ENCODE data around the gene PKN3. TPM values are rescaled to one million over a fixed set of nuclear protein-coding genes. Genes with fewer than 3 reads are reported as not detected.

The PKN3 gene
- total and polyA plus RNA-seq, 2 donors (not counting 1 experiment from before 2014, with no cell fraction given) = 1.4 to 3.7 TPM

DNA sequence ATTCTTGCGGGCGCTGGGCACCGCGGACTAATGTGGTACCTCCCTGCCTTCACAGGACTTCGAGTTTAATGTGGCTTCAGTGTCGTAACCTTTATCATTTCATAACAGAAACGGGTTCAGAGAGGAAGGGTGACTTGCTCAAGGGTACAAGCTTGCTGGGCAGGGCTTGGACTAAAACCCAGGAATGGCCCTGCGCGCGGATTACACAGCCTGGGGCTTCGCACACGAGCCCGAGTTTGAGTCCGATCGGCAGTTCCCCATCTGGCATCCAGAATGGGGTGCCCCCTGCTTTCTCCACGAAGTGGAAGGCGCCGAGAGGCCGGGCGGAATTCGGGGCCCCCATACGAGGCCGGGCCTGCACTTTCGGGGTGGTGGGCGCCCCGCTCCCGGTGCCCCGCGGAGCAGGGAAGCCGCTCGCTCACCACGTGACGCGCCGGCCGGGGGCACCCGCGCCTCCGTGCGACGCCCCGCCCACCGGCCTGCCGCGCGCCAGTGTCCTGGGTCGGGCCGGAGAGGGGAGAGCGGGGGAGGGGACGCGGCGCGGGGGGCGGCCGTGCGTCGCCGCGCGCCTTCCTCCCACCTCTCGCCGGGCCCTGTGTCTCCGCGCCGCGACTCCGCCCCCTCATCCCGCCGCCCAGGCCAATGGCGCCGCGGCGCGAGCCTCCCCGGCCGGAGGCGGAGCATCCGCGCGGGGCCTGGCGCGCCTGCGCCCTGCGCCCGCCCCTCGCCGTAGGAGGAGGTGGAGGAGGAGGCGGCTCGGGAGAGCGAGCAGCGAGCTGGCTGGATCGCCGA is 13.6 kb upstream of the PKN3 start, which contains the start of gene SET:
Gene SET (plus strand): TSS at position 722 of the 792 bp plus-strand sequence. CDS start 361 bp downstream, outside the sequence.
- Histone ChIP-seq H3K27me3 (replicated peaks in 1 of 4; ENCODE audit: control extremely low read depth in 1 of 4, control insufficient read depth in 3 of 4, insufficient read depth in 4 of 4, low read length in 3 of 4) (no peaks in the 10 kb centered on the region), H3K27ac (ENCODE audit: low read length in 2 of 2) (peak within 1 kb of the TSS; percentile 89 to 91), H3K9ac (ENCODE audit: low read length) (peak within 1 kb of the TSS; percentile 77), H3K36me3 (replicated peaks in 1 of 2; ENCODE audit: control extremely low read depth in 1 of 2, control insufficient read depth in 1 of 2, extremely low read depth in 1 of 2, insufficient read depth in 2 of 2, low read length in 1 of 2) (peaks cover 11 to 28% of the 10 kb centered on the region in 2 experiments), H3K9me3 (ENCODE audit: control extremely low read depth in 1 of 3, control insufficient read depth in 2 of 3, insufficient read depth in 1 of 3, low read length in 2 of 3) (no peaks in the 10 kb centered on the region), H4K20me1 (ENCODE audit: control insufficient read depth, insufficient read depth, low read length, poor library complexity, severe bottlenecking) (peaks cover 30% of the 10 kb centered on the region), H3K4me1 (ENCODE audit: control insufficient read depth in 2 of 2, insufficient read depth in 2 of 2, low read length in 2 of 2) (peaks cover 47 to 57% of the 10 kb centered on the region in 2 donors), H3K4me2 (replicated peaks; ENCODE audit: low read depth, low read length, poor library complexity, severe bottlenecking) (peak within 1 kb of the TSS; percentile 85), H3K79me2 (ENCODE audit: control insufficient read depth, insufficient read depth, low read length) (peaks cover 82% of the 10 kb centered on the region), H2AFZ (ENCODE audit: insufficient read depth, low read depth, low read length, poor library complexity, severe bottlenecking) (peak within 1 kb of the TSS; percentile 61), H3K4me3 (ENCODE audit: control extremely low read depth in 1 of 5, extremely low read depth in 1 of 5, insufficient read depth in 1 of 5, low read depth in 2 of 5, low read length in 4 of 5) (peak within 1 kb of the TSS; percentile 57 to 81 (median 70))
- H3K4me1 Mint-ChIP-seq = peaks cover 60% of the 10 kb centered on the region
- WGBS (ENCODE audit: insufficient coverage) = 5% methylated on average over 84 of the region's 93 CpGs
- peak within 1 kb of the TSS; percentile 95 for H3K27ac Mint-ChIP-seq
- DNase-seq = peak; percentile 97
- H3K9me3 Mint-ChIP-seq (ENCODE audit: insufficient read depth) = no peaks in the 10 kb centered on the region
- POLR2A ChIA-PET = interaction anchor here (0.5 to 1.9 kb wide), 4 partner anchors 31 to 130 kb away, joined by 3 to 8 read pairs (median 4); partner anchors contain the start of genes DYNC2I2 and ENDOG
- CTCF ChIA-PET = interaction anchor here (1.3 kb wide), 2 partner anchors 25 to 34 kb away, joined by 3 to 4 read pairs; no protein-coding TSS in a partner anchor
- H3K27me3 Mint-ChIP-seq = no peaks in the 10 kb centered on the region
- H3K4me3 Mint-ChIP-seq = peak within 1 kb of the TSS; percentile 89
- intact Hi-C loops (cut with micrococcal nuclease) = loop anchor here (1.0 to 5.0 kb wide), 8 partner anchors 32 to 231 kb away; partner anchors contain the start of genes DYNC2I2, ENDOG, ODF2 and SPOUT1
- TF ChIP-seq, protein P1, sequence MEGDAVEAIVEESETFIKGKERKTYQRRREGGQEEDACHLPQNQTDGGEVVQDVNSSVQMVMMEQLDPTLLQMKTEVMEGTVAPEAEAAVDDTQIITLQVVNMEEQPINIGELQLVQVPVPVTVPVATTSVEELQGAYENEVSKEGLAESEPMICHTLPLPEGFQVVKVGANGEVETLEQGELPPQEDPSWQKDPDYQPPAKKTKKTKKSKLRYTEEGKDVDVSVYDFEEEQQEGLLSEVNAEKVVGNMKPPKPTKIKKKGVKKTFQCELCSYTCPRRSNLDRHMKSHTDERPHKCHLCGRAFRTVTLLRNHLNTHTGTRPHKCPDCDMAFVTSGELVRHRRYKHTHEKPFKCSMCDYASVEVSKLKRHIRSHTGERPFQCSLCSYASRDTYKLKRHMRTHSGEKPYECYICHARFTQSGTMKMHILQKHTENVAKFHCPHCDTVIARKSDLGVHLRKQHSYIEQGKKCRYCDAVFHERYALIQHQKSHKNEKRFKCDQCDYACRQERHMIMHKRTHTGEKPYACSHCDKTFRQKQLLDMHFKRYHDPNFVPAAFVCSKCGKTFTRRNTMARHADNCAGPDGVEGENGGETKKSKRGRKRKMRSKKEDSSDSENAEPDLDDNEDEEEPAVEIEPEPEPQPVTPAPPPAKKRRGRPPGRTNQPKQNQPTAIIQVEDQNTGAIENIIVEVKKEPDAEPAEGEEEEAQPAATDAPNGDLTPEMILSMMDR (IDR thresholded peaks at IDR 0.05) = no peak
- TF ChIP-seq EZH2 (IDR thresholded peaks at IDR 0.05; ENCODE audit: borderline replicate concordance, insufficient read depth, low read depth, low read length, poor library complexity, severe bottlenecking) = no peak
- peak; percentile 81 for ATAC-seq (ENCODE audit: low read depth)
